22Rv1 (cell line): ENCODE measurements around the gene OR52E8.

Experiments
- H3K27ac ChIP-seq: fragments of 450-650 bp; 2 replicates; pipeline ENCODE4 v1.5.1; 2017
- ZFX ChIP-seq: fragments of 450-650 bp; IDR thresholded peaks from 2 replicates; pipeline ENCODE4 v1.6.1; 2017; ENCODE audit warnings: antibody characterized with exemption, borderline replicate concordance
- TF ChIP-seq, protein P1 (sequence below): fragments of 450-650 bp; IDR thresholded peaks from 2 replicates; pipeline ENCODE4 v1.5.1; 2017; ENCODE audit warnings: mild to moderate bottlenecking

The OR52E8 gene

GRCh38 chr11:5809122-5809519, 48.4 kb downstream of the OR52E8 start:
- TF ChIP-seq ZFX = no peak
- no peak overlapping the region for H3K27ac ChIP-seq

- TF ChIP-seq, protein P1, sequence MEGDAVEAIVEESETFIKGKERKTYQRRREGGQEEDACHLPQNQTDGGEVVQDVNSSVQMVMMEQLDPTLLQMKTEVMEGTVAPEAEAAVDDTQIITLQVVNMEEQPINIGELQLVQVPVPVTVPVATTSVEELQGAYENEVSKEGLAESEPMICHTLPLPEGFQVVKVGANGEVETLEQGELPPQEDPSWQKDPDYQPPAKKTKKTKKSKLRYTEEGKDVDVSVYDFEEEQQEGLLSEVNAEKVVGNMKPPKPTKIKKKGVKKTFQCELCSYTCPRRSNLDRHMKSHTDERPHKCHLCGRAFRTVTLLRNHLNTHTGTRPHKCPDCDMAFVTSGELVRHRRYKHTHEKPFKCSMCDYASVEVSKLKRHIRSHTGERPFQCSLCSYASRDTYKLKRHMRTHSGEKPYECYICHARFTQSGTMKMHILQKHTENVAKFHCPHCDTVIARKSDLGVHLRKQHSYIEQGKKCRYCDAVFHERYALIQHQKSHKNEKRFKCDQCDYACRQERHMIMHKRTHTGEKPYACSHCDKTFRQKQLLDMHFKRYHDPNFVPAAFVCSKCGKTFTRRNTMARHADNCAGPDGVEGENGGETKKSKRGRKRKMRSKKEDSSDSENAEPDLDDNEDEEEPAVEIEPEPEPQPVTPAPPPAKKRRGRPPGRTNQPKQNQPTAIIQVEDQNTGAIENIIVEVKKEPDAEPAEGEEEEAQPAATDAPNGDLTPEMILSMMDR = peak; percentile 77
- TF ChIP-seq ZFX = no peak
- H3K27ac ChIP-seq = no peak within 1 kb of the TSS
These were observed 48.9 kb downstream of the OR52E8 start, which contains the start of gene OR52N2 for GRCh38 chr11:5808500-5809121. Gene OR52N2 (plus strand): TSS chr11:5808924. CDS start chr11:5820336, 11,412 bp downstream.

DNA sequence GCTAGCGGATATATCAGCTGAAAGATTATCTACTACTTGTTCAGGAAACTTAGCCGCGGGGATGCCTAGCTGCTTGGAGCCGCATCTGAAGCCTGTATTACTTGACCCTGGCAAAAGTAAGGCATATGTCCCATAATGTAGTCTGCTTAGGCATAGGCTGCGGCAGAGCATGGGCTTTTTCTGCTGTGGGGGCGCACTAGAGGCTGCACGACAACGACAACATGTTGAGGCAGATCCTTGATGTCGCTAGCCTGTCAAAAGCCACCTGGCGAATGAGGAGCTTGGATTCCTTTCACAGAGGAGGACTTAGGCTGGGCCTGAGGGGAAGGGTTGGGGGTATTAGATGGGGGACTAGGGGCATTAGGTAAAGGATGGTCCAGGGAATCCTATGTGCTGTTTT, 49.9 kb downstream of the OR52E8 start:
- no peak overlapping the region for H3K27ac ChIP-seq
- TF ChIP-seq ZFX = no peak
- TF ChIP-seq, protein P1 = no peak
